NOMO-1 treated with DMSO at 0.1 percent for 48 hours (cell line): ENCODE measurements around the gene CUEDC2.

Experiments
- DNase-seq: peaks from one replicate; lab custom pipeline; 2025; ENCODE audit not compliant: unreplicated experiment; lab: John Stamatoyannopoulos, UW

CUEDC2 gene, protein sequence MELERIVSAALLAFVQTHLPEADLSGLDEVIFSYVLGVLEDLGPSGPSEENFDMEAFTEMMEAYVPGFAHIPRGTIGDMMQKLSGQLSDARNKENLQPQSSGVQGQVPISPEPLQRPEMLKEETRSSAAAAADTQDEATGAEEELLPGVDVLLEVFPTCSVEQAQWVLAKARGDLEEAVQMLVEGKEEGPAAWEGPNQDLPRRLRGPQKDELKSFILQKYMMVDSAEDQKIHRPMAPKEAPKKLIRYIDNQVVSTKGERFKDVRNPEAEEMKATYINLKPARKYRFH

DNA sequence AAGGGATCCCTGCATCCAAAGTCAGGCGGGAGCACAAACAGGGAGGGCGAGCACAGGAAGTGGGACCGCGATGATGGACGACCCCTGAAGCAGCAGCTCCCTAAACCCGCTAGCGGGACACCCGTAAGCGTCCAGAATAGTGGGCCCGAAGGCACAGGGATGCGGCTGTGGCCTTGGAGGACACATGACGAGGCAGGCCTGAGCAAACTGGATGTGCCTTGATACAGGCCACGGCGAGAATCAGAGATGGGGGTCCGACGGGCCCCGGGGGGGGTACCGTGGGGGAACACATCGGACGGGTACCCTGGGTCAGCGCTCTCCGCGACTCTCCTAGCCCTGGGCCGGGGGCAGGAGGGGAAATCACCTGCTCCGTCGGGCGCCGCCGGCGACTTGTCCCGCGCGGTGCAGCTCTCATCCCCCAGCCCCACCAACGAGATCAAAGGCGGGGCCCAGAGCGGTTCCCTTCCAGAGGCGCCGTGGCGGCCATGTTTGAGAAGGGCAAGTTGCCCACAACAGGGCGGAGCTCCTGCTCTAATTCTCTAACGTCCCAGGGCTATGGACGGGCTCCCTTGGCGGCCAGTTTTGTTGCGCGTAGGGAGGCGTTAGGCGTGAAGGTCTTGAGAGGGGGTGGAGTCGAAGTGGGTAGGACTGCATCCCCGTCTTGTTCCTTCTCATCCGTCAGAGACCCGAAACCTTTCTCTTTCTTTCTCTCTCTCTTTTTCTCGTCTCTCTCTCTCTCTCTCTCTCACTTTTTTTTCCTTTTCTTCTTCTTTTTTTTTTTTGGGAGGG, at the start of gene CUEDC2:
TSS of gene CUEDC2 (minus strand) at position 413 of the 789 bp plus-strand sequence. CDS start 7,386 bp downstream, outside the sequence.
- peak; percentile 98 for DNase-seq

DNA sequence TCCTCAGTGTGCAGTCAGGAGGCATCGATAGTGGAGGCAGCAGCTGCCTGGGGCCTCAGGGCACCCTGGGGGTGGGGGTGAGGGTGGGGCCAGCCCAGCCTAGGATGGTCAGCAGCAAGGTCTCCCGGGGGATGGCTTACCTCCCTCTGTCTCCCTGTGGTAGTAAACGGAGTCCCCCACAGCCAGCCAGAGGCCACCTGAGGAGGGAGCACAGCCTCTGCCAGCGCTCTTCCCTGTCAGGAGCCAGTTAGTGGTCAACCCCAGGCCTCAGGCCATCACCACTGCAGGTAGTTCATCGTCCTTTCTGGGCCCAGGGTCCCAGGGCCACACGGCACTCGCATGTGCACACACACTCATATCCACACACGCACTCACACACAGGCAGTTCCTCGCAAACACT, 48.0 kb upstream of the CUEDC2 start:
- no peak for DNase-seq

DNA sequence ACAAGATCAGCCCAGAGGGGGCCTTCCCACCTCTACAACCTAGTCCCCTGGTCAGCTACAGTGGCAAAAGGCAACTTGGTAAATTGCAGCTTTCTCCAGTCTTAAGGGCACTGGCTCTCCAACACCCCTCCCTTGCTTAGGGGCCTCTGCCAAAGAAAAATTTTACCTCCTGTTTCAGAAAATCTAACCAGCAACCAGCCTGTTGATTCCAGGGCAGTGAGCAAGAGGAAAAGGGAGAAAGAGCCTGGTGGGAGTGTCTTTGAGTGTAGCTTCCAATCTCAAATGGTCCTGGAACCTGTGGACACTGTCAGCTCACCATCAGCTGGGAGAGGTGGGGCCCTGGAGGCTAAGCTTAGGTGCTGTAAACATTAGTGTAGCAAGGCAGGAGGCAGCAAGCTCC, 47.3 kb upstream of the CUEDC2 start:
- DNase-seq = no peak

DNA sequence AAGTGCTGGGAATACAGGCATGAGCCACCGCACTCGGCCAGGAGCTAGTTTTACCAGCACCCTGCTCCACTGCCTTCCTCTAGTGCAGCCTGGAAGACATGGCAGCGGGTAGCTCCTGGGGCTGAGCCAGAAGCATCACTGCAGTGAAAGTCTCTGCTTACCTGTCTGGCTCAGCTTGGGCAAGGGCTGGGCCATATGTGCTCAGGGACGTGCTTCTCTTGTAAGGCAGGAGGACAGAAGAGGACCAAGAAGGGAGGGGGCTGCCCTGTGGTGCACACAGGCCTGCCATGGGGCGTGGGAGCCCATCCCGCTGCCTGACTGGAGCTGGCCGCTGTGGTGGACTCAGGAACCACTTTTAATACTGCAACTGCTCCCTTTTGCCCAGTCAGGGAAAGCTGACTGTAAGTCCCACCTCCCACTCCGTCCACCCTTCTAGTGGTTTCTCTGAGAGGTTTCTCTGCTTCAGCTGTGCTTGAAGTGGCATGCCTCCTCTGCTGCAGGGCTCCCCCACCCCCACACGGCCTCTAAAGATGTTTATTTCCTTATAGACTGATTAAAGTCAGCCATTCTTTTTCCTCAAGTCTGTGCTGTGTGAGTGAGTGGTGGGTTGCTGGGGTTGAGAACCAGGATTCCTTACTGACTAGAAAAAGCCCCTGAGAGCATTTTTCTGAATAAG, 44.2 kb upstream of the CUEDC2 start:
- DNase-seq = no peak

DNA sequence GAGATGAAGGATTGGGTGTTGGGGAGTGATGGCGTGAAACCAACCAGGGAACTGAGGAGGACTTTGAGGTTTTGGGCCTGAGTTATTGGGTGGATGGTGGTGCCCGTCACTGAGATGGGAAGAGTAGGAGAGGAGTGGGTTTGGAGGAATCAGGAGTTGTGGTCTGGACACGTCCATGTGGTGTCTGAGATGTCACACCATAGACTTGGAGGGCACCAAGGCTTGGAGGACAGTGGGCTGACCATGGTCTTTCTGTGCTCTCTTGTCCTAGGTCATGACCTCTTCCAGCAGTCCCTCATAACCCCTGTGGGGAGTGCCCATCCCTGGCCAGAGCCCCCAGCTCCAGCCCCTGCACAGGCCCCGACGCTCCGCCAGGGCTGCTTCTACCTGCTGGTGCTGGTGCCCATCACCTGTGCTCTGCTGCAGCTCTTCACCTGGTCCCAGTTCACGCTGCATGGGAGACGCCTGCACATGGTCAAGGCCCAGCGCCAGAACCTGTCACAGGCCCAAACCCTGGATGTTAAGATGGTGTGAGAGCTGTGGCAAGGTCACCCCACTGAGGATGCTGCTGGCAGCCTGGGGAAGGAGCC, 43.2 kb upstream of the CUEDC2 start:
- DNase-seq = no peak

DNA sequence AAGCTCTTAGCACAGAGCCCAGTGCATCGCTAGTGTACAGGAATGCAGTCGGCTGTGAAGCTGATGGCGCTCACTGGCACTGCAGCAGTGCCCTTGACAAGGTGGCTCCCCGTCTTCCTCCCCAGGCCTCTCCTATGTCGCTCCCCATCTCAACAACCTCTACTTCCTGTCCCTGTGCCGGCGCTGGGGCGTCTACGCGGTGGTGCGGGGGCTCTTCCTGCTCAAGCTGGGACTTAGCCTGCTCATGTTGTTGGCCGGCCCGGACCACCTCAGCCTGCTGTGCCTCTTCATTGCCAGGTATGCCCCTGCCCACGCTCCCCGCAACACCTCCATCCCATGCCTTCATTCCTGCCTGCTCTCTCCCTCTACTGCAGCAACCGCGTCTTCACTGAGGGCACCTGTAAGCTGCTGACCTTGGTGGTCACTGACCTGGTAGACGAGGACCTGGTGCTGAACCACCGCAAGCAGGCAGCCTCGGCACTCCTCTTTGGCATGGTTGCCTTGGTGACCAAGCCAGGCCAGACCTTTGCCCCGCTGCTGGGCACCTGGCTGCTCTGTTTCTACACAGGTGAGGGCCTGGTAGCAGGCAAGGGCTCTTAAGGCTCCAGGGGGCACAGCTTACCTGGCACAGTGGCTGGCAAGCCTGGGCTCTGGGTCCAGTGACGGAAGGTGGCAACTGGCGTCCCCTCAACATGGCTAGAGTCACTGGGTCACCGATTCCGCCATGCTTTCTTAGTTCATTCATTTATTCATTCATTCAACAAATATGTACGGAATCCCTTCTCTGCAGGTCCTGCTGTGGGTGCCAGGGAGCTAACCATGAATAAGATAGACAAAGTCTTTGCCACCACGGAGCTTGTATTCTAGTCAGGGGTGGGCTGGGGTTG, 41.3 kb upstream of the CUEDC2 start:
- no peak for DNase-seq

DNA sequence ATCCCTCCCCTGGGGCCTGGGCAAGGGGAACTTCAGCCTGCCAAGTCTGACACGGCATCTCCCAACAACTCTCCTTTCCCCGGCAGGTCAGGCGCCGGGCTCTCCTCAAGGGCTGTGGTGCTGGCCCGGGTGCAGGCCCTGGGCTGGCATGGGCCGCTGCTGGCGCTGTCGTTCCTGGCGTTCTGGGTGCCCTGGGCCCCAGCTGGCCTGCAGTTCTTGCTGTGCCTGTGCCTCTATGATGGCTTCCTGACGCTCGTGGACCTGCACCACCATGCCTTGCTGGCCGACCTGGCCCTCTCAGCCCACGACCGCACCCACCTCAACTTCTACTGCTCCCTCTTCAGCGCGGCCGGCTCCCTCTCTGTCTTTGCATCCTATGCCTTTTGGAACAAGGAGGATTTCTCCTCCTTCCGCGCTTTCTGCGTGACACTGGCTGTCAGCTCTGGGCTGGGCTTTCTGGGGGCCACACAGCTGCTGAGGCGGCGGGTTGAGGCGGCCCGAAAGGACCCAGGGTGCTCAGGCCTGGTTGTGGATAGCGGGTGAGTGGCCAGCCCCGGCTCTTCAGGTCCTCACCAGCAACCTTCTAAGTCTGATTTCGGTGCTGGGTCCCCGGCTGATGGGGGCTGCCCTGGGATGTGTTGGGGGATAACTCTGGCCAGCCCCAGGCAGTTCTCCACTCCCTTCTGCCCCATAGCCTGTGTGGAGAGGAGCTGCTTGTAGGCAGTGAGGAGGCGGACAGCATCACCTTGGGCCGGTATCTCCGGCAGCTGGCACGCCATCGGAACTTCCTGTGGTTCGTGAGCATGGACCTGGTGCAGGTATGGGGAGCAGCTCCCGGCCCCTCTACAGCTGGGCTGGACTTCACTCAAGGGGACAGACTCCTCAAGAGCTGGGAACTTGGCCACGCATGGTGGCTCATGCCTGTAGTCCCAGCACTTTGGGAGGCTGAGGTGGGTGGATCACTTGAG, 38.5 kb upstream of the CUEDC2 start:
- DNase-seq = no peak

DNA sequence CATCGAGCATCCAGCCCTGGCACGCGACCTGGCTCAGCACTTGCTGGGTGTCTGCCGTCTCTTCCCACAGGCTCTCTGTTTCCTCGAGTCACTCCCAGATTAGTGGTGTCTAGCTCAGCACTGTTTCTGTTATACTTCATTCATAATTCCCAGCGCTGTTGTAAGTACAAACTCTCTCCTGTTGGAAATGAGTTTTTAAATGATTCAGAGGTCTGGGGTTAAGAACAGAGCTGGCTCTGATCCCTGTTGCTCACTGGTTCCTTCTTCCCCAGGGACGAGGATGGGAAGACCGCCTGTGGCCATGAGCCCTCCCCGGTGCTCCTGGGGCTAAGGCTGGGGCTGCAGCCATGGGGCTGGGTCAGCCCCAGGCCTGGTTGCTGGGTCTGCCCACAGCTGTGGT, 36.3 kb upstream of the CUEDC2 start:
- DNase-seq = no peak

DNA sequence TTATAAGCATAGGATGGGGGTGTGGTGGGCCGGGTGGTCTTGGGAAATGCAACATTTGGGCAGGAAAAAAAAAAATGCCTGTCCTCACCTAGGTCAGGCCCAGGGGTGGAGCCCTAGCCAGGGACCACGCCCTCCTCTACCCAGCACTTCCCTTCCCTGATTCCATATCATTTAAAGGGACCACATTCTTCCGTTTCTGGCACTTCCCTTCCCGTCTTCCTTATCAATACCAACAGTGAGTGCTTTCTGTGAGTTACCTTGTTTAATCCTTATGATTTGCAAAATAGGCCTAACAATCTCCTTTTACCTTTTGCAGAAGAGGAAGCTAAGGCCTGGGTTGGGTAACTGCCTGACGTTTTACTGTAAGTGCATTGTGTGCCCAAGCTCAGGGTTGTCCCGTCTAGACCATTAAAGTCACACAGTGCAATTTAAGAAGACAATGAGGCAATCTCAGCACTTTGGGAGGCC, 35.6 kb upstream of the CUEDC2 start:
- DNase-seq = peak; percentile 92

DNA sequence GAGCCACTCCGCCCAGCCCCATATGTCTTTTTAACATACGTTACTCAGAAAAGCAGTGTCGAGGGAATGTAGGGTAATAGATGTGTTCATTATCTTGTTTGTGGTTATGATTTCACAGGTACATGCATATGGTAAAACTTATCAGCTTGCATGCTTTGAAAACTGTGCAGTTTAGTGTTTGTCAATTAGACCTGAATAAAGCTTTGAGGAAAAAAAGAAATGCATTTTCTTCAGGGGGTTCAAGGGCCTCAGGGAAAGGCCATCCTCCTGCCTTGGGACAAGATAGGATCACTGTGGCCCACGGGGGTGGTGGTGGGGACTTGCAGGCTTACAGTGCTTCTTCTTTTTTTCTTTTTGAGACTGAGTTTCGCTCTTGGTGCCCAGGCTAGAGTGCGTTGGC, 34.9 kb upstream of the CUEDC2 start:
- no peak for DNase-seq

DNA sequence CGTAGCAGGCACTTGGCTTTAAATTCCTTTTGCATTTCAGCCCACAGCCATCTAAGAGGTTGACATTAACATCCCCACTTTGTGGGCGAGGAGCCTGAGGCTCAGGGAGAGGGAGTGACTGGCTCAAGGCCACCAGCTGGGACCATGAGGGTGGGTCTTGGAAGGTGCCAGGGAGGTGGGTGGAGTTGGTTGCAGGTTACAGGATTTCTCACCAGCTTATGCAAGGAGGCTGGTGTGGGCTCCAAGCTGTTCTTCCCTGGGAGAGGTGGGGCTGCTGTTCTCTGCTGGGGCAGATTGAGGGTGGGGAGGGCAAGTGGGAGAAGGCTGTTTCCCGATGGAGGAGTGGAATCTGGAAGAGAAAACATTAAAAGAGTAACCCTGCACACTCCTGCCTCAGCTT, 33.1 kb upstream of the CUEDC2 start:
- no peak for DNase-seq

DNA sequence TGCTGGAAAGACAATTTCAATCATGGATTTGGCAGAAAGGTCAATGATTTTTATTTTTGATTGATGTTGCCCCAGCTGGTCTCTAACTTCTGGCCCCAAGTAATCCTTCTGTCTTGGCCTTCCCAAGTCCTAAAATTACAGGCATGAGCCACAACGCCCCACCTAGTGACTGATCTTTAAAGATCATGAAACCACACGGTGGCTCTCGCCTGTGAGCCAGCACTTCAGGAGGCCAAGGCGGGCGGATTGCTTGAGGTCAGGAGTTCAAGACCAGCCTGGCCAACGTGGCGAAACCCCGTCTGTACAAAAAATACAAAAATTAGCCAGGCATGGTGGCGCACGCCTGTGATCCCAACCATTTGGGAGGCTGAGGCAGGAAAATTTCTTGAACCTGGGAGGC, 31.6 kb upstream of the CUEDC2 start:
- DNase-seq = no peak

DNA sequence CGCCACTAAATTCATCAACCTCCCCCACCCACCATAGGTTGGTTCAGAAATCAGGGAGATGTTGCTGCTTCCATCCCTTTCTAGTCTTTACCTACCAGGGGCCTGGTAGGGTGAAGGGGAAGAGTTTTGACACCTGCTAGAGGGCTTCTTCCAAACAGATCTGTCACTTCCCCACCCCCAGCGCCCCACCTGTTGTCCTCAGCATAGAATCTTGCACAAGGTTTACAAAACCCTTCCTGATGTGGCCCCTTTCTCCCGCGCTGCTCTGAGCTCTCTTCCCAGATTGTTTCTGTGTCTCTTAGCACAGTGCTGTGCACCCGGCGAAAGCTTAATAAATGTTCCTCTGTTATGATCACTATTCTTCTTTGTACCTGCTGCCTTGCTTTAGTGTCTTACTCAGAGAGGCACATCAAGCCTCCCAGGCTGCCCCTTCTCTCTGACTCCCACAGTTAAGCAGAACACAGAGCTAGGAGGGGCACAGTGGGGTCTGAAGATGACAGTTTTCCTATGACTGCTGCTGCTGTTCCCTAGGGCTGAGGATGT, 30.2 kb upstream of the CUEDC2 start:
- DNase-seq = no peak

DNA sequence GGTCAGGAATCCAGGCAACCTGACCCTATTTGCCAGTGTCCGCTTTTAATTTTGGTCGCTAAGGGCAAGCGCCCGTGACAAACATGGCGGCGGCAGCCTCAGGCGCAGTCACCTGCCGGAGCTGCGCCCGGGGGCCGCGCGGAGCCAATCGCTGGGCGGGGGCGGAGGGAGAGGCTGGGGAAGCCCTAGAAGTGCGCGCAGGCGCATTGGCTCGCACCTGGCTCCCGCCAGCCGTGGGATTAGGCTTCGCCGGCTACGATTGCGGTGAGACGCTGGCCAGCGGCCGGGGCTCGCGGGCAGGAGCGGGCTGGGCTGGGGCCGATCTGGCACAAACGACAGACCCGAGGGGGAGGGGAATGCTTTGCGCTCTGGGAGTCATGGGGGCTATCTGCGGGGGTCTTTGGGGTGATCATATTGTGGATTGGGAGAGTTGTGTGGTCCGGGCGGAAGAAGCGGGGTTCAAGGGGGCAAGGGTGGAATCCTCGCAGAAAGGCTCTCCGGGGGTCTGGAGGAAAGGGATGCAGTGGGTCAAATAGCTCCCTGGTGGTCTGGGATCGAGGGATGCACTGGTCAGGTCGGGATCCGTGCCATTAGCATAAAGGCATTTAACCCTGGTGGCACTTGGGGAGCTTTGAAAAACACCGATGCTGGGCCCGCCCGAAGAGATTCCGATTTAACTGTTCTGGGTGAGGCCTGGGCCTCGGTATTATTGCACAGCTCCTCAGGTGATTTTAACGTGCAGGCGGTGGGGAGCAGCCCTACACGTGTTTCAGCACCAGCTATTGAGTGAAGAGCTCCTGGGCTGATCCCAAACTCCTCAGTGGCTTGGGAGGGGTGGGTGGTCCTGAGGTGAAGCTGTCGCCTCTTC, 29.0 kb upstream of the CUEDC2 start:
- DNase-seq = peak; percentile 85

DNA sequence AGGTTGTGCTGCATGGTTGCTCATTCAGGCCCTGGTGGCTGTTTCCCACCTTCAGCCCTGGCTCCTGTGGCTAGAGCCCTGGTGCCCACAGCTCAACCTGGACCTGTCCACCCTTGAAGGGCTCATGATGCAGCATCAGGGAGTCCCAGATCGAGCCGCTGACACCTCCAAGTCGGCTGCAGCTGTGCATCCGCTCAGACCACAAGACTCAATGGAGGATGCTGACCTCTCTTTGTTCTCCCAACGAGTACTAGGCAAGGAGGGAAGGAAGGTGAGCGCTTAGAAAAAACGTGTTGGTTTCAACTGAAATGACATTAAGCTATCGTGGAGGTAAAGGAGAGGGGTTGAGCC, 28.4 kb upstream of the CUEDC2 start:
- no peak for DNase-seq

DNA sequence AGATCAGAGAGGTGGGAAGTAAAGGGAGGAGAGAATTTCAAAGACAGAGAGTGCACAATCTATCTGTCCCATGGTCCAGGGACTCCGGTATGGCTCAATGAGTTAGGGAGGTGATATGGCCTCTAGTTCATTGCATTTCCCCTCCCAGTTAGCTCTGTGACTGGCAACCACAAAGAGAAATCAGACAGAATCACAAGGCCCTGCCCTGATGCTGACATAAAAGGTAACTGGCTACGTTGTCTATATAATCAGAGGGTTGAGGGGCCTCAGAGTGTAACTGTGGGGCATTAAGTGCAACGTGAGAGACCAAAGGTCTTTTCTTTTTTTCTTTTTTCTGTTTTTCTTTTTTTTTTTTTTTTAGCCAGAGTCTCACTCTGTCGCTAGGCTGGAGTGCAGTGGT, 26.3 kb upstream of the CUEDC2 start:
- DNase-seq = no peak

DNA sequence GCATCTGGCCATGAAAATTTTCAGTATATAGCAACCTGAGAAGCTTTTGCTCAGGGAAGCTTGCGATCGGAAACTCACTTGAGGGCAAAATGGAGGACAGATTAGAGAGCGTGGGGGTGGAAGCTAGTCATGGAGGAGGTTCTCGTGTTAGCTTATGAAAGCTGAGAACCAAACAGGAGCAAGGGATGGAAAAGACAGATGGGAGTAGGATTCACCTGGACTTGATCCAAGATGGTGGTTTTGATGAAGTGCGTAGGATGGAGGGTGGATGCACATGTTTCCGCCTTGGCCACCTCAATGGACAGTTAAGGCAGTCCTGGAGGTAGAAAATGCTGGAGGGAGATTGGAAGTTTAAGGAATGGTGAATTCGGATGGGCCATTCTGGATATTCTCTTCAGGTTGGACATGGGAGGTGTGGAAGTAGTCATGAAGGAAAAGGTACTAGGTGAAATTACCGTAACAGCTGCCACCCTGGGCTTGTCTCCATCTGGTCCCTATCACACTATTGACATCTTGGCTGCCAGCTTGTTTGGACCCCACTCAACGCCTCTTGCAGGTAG, 25.3 kb upstream of the CUEDC2 start:
- DNase-seq = no peak

DNA sequence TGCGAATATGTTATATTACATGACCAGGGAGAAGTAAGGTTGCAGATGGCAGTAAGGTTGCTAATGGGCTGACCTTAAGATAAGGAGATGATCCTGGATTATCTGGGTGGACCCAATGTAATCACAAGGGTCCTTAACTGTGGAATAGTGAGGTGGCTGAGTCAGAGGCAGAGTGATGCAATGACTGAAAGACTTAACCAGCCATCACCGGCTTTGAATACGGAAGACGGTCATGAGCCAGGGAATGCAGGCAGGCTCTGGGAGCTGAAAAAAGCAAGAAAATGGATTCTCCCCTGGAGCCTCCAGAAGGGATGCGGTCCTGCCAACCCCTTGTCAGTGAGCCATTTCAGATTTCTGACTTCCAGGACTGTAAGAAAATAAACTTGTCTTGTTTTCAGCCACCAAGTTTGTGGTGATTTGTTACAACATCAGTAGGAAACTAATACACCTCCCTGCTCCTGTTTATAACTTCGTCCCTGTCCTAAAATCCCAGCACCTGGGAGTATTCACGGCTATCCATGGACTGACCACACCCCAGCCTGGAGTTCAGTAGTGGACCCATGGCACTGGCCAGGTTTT, 23.6 kb upstream of the CUEDC2 start:
- peak; percentile 27 for DNase-seq
